Progenitor cell of endocrine pancreas (in vitro differentiated cells): Measurements from ENCODE around the gene PIP5K1B. TPM values are rescaled to one million over a fixed set of nuclear protein-coding genes. Genes with fewer than 3 reads are reported as not detected.

Experiments
- DNase-seq: peaks from one replicate; pipeline ENCODE4 v3.0.0; 2021; ENCODE audit warnings: low spot score; ENCODE audit not compliant: unreplicated experiment
- H3K27ac Mint-ChIP-seq: 2 replicates; pipeline ENCODE4 v1.8.0; 2021; ENCODE audit warnings: mild to moderate bottlenecking, moderate library complexity, mixed read lengths
- H3K27me3 Mint-ChIP-seq: 2 replicates; pipeline ENCODE4 v1.8.0; 2021; ENCODE audit warnings: mixed read lengths
- H3K36me3 Mint-ChIP-seq: 2 replicates; pipeline ENCODE4 v1.8.0; 2022; ENCODE audit warnings: mixed read lengths; ENCODE audit not compliant: insufficient read depth
- H3K4me1 Mint-ChIP-seq: 2 replicates; pipeline ENCODE4 v1.8.0; 2021; ENCODE audit warnings: low read depth, mixed read lengths
- H3K4me3 Mint-ChIP-seq: 2 replicates; pipeline ENCODE4 v1.8.0; 2021; ENCODE audit warnings: low read depth, mild to moderate bottlenecking, moderate library complexity, mixed read lengths
- H3K9me3 Mint-ChIP-seq: 2 replicates; pipeline ENCODE4 v1.8.0; 2021; ENCODE audit warnings: low read depth, mixed read lengths
- CTCF ChIP-seq: fragments of 200-600 bp; sonication (generic); IDR thresholded peaks from one replicate; pipeline ENCODE4 v1.5.0; 2021; ENCODE audit warnings: antibody characterized with exemption, mild to moderate bottlenecking; ENCODE audit not compliant: unreplicated experiment
- total RNA-seq: library from RNA; stranded (reverse); gene quantifications from 2 replicates; pipeline ENCODE4 v1.2.1, GENCODE V29; 2021

Gene PIP5K1B
- total RNA-seq, 1 donor from 2014 or later: 1.5 TPM

GRCh38 chr9:68832101-68832500 lies 127.1 kb downstream of the PIP5K1B start:
- Mint-ChIP-seq H3K27ac (no peak overlapping the region), H3K36me3 (no peaks in the 10 kb centered on the region), H3K9me3 (no peaks in the 10 kb centered on the region), H3K27me3 (no peaks in the 10 kb centered on the region), H3K4me3 (no peak overlapping the region), H3K4me1 (no peaks in the 10 kb centered on the region)
- no peak for DNase-seq
- TF ChIP-seq CTCF: no peak

GRCh38 chr9:68832861-68833518 lies 128.0 kb downstream of the PIP5K1B start:
- DNase-seq: no peak
- Mint-ChIP-seq H3K4me1 (no peaks in the 10 kb centered on the region), H3K27ac (no peak overlapping the region), H3K9me3 (no peaks in the 10 kb centered on the region), H3K27me3 (no peaks in the 10 kb centered on the region), H3K36me3 (no peaks in the 10 kb centered on the region), H3K4me3 (no peak overlapping the region)
- TF ChIP-seq CTCF: no peak

DNA sequence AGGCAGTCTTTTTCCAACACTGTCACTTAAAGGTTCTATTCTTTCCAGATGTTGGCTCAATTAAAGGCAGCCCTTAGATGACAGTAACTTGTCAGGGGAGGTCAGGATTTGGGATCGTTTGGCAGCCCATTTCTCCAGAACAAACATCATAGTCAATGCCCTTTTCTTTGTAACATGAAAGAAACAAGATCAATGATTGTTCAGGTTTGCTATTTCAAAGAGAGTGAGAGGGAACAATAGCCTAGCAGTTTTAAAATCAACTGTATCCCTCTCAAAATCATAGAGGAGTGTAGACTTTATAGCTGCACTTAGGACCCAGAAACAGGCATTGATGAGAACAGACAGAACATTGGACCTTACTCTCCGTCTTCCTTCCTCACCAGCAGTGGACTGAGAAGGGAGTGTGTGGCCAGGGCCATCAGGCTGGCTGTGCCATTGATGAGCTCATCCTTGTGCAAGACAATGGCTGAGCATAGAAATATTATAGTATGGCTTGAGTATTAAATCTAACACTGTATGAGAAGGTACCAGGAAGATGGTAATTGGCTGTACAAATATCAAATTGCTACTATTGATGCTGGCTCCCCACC lies 130.0 kb downstream of the PIP5K1B start:
- Mint-ChIP-seq H3K27me3 (no peaks in the 10 kb centered on the region), H3K27ac (no peak overlapping the region), H3K4me1 (no peaks in the 10 kb centered on the region), H3K9me3 (no peaks in the 10 kb centered on the region), H3K36me3 (no peaks in the 10 kb centered on the region), H3K4me3 (no peak overlapping the region)
- DNase-seq: no peak
- TF ChIP-seq CTCF: no peak

- TF ChIP-seq CTCF: no peak
- Mint-ChIP-seq H3K27me3 (no peaks in the 10 kb centered on the region), H3K36me3 (no peaks in the 10 kb centered on the region), H3K4me3 (no peak overlapping the region), H3K4me1 (no peaks in the 10 kb centered on the region), H3K27ac (no peak overlapping the region), H3K9me3 (no peaks in the 10 kb centered on the region)
- DNase-seq: no peak
These were observed 131.7 kb downstream of the PIP5K1B start for GRCh38 chr9:68836788-68837187.

DNA sequence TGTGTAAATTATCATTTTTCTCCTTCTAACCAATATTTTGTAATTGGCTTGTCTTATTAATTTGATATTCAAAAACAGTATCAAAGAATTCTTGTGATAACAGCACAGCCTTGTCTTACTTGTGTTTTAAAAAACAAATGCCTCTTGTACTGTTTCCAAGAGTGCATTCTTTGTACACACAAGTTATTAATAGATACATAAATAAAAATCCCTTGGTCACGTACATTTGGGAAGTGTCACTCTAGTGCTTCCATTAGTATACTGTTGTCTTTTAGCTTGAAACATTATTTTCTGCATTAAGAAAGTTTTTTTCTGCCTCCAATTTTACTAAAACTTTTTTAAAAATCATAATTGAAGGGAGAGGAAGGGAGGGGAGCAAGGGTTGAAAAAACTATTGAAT lies 133.2 kb downstream of the PIP5K1B start:
- H3K9me3 Mint-ChIP-seq: no peaks in the 10 kb centered on the region
- no peak overlapping the region for H3K4me3 Mint-ChIP-seq
- TF ChIP-seq CTCF: no peak
- H3K27me3 Mint-ChIP-seq: no peaks in the 10 kb centered on the region
- H3K36me3 Mint-ChIP-seq: no peaks in the 10 kb centered on the region
- no peaks in the 10 kb centered on the region for H3K4me1 Mint-ChIP-seq
- H3K27ac Mint-ChIP-seq: no peak overlapping the region
- DNase-seq: no peak
